Mesenchymal stem cell (in vitro differentiated cells and primary cell): ENCODE measurements around the gene LILRB5.

ENCODE experiments used
- DNase-seq: peaks from one replicate; pipeline ENCODE4 v3.0.0-alpha.2; 2013
- H2AFZ ChIP-seq: one replicate; pipeline ENCODE4 v1.6.1; 2013; ENCODE audit warnings: low read depth, mild to moderate bottlenecking, control low read depth, inconsistent platforms, low read length, moderate library complexity
- H2AK5ac ChIP-seq: 2 replicates; pipeline ENCODE4 v1.6.1; 2013; ENCODE audit warnings: low read length, moderate library complexity, mild to moderate bottlenecking, inconsistent platforms; ENCODE audit not compliant: severe bottlenecking
- H2BK120ac ChIP-seq: one replicate; pipeline ENCODE4 v1.6.1; 2013; ENCODE audit warnings: low read depth, mild to moderate bottlenecking, inconsistent platforms, low read length, moderate library complexity
- H2BK12ac ChIP-seq, 2 experiments: one replicate each; pipeline ENCODE4 v1.6.1; 2013; ENCODE audit warnings: inconsistent platforms in 2 of 2, low read length in 2 of 2, mild to moderate bottlenecking in 2 of 2, moderate library complexity in 2 of 2, control low read depth in 1 of 2
- H2BK15ac ChIP-seq: one replicate; pipeline ENCODE4 v1.6.1; 2013; ENCODE audit warnings: mild to moderate bottlenecking, low read depth, inconsistent platforms; ENCODE audit not compliant: poor library complexity, severe bottlenecking
- H2BK5ac ChIP-seq: 2 replicates; pipeline ENCODE4 v1.6.1; 2013; ENCODE audit warnings: low read depth, mild to moderate bottlenecking, low read length, control low read depth, inconsistent platforms; ENCODE audit not compliant: poor library complexity, severe bottlenecking
- H3K14ac ChIP-seq, 2 experiments: one replicate each; pipeline ENCODE4 v1.6.1; 2013; ENCODE audit warnings: inconsistent platforms in 2 of 2, low read length in 2 of 2, control low read depth in 1 of 2, mild to moderate bottlenecking in 1 of 2, moderate library complexity in 1 of 2
- H3K18ac ChIP-seq, 2 experiments: one replicate each; pipeline ENCODE4 v1.6.1; 2013; ENCODE audit warnings: inconsistent platforms in 2 of 2, low read length in 2 of 2, control low read depth in 1 of 2, low read depth in 1 of 2, mild to moderate bottlenecking in 1 of 2
- H3K23ac ChIP-seq, 2 experiments: one replicate each; pipeline ENCODE4 v1.6.1; 2013; ENCODE audit warnings: inconsistent platforms in 2 of 2, low read length in 2 of 2, mild to moderate bottlenecking in 2 of 2, moderate library complexity in 2 of 2, control low read depth in 1 of 2
- H3K27ac ChIP-seq: 2 replicates; pipeline ENCODE4 v1.5.1; 2013; ENCODE audit warnings: mild to moderate bottlenecking, moderate library complexity, low read length, control low read depth, inconsistent platforms; ENCODE audit not compliant: poor library complexity, severe bottlenecking
- H3K27me3 ChIP-seq, 2 experiments: 2 replicates each; pipeline versions ENCODE4 v1.6.1 to v1.7.0; 2013; ENCODE audit warnings: low read length in 2 of 2, mild to moderate bottlenecking in 2 of 2, moderate library complexity in 2 of 2, control low read depth in 1 of 2, inconsistent platforms in 1 of 2; ENCODE audit not compliant: control insufficient read depth in 1 of 2, insufficient read depth in 1 of 2
- H3K36me3 ChIP-seq, 2 experiments: 2 replicates each; pipeline versions ENCODE4 v1.6.1 to v1.7.0; 2013; ENCODE audit warnings: low read length in 2 of 2, control low read depth in 1 of 2, inconsistent platforms in 1 of 2, low read depth in 1 of 2, mild to moderate bottlenecking in 1 of 2; ENCODE audit not compliant: insufficient read depth in 2 of 2, control insufficient read depth in 1 of 2
- H3K4ac ChIP-seq, 2 experiments: one replicate each; pipeline ENCODE4 v1.6.1; 2013; ENCODE audit warnings: inconsistent platforms in 2 of 2, low read length in 2 of 2, mild to moderate bottlenecking in 2 of 2, moderate library complexity in 2 of 2, control low read depth in 1 of 2, low read depth in 1 of 2
- H3K4me1 ChIP-seq: 2 replicates; pipeline ENCODE4 v1.6.1; 2013; ENCODE audit warnings: low read depth, low read length, control low read depth; ENCODE audit not compliant: control insufficient read depth, insufficient read depth
- H3K4me2 ChIP-seq: 2 replicates; pipeline ENCODE4 v1.6.1; 2013; ENCODE audit warnings: low read length, mild to moderate bottlenecking, inconsistent platforms; ENCODE audit not compliant: poor library complexity, severe bottlenecking
- H3K4me3 ChIP-seq, 2 experiments: 2 replicates each; pipeline versions ENCODE4 v1.5.1 to v1.7.0; 2013; ENCODE audit warnings: low read length in 2 of 2, mild to moderate bottlenecking in 2 of 2, control low read depth in 1 of 2, low read depth in 1 of 2; ENCODE audit not compliant: insufficient read depth in 1 of 2
- H3K79me1 ChIP-seq: replicated peaks from 2 replicates; pipeline ENCODE4 v1.6.1; 2013; ENCODE audit warnings: mild to moderate bottlenecking, control low read depth, low read length, inconsistent platforms; ENCODE audit not compliant: poor library complexity, severe bottlenecking
- H3K9ac ChIP-seq: 2 replicates; pipeline ENCODE4 v1.7.0; 2013; ENCODE audit warnings: mild to moderate bottlenecking, low read length, moderate library complexity
- H3K9me3 ChIP-seq: 2 replicates; pipeline ENCODE4 v1.7.0; 2013; ENCODE audit warnings: mild to moderate bottlenecking, low read length; ENCODE audit not compliant: control insufficient read depth
- H4K8ac ChIP-seq: one replicate; pipeline ENCODE4 v1.6.1; 2013; ENCODE audit warnings: inconsistent platforms, mild to moderate bottlenecking, low read length, moderate library complexity
- H4K91ac ChIP-seq: one replicate; pipeline ENCODE4 v1.6.1; 2013; ENCODE audit warnings: mild to moderate bottlenecking, low read length, inconsistent platforms
- WGBS: methylation state at CpG from one replicate; pipeline ENCODE4 v1.1.7; 2013; ENCODE audit warnings: mixed read lengths; 5-methylcytosine and 5-hydroxymethylcytosine counted together

Gene LILRB5

GRCh38 chr19:54255105-54255775 is 1.8 kb downstream of the LILRB5 start:
- Histone ChIP-seq H3K27ac (no peak overlapping the region), H3K36me3 (no peaks in the 10 kb centered on the region), H3K14ac (no peak overlapping the region), H2BK120ac (no peak overlapping the region), H3K4ac (no peak overlapping the region), H3K9ac (no peak overlapping the region), H2AFZ (no peak overlapping the region), H3K27me3 (peaks cover 24 to 58% of the 10 kb centered on the region in 2 experiments), H3K4me1 (no peaks in the 10 kb centered on the region), H2BK12ac (no peak overlapping the region), H3K18ac (no peak overlapping the region), H4K91ac (no peak overlapping the region), H3K9me3 (no peaks in the 10 kb centered on the region), H2AK5ac (no peak overlapping the region), H2BK15ac (no peak overlapping the region), H3K79me1 (no peaks in the 10 kb centered on the region), H4K8ac (no peak overlapping the region), H3K4me2 (no peak overlapping the region), H3K4me3 (no peak overlapping the region), H3K23ac (no peak overlapping the region), H2BK5ac (no peak overlapping the region)
- 62% methylated on average over 26 of the region's 26 CpGs for WGBS
- no peak for DNase-seq

GRCh38 chr19:54254195-54254906 is 2.7 kb downstream of the LILRB5 start:
- Histone ChIP-seq H2BK120ac (no peak overlapping the region), H3K4me3 (no peak overlapping the region), H3K9ac (no peak overlapping the region), H3K27me3 (peaks cover 21 to 56% of the 10 kb centered on the region in 2 experiments), H3K27ac (no peak overlapping the region), H3K9me3 (no peaks in the 10 kb centered on the region), H4K91ac (no peak overlapping the region), H3K79me1 (no peaks in the 10 kb centered on the region), H2BK5ac (peak overlapping the region; percentile 50), H3K14ac (no peak overlapping the region), H2BK15ac (no peak overlapping the region), H3K23ac (no peak overlapping the region), H3K18ac (no peak overlapping the region), H3K36me3 (no peaks in the 10 kb centered on the region), H2AFZ (no peak overlapping the region), H3K4me2 (no peak overlapping the region), H4K8ac (no peak overlapping the region), H3K4me1 (no peaks in the 10 kb centered on the region), H3K4ac (no peak overlapping the region), H2AK5ac (no peak overlapping the region), H2BK12ac (no peak overlapping the region)
- 66% methylated on average over 16 of the region's 17 CpGs for WGBS
- DNase-seq = no peak

DNA sequence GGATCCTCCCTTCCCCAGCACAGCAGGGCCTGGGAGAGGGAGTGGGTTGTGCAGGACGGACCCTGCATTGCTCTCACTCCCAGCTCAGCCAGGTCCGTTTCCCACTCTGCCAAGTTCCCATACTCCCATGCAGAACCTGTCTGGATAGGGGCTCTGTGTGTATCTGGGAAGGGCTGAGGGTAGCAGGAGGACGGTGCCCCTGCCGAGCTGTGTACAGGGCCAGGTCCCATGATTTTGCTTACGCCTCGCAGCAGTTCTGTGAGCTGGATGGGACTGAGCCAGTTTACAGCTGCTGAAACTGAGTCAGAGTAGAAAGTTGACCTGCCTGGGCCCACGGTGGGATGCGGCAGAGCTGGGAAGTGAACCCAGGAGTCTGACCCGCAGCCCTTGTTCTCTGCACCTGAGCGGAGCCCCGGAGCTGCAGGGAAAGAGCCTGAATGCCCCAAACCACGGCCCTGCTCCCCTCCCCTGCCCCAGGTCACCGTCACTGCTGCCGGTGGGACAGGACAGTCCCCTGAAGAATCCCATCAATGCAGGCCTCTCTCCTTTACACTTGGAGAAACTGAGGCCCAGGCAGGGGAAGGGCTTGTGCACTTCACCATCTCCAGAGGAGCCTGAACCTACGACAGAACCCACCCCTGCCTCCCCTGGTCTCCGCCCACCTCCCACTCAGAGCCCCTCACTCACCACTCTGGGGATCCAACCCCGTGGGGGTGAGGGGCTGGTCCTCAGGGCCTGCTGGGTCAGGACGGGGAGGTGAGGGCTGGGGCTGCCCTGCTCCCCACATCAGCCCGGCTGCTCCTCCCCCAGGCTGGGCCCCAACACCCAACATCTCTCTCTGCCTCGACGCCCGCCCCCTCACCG is 3.5 kb downstream of the LILRB5 start:
- Histone ChIP-seq H4K91ac (no peak overlapping the region), H3K36me3 (no peaks in the 10 kb centered on the region), H2BK5ac (no peak overlapping the region)

DNA sequence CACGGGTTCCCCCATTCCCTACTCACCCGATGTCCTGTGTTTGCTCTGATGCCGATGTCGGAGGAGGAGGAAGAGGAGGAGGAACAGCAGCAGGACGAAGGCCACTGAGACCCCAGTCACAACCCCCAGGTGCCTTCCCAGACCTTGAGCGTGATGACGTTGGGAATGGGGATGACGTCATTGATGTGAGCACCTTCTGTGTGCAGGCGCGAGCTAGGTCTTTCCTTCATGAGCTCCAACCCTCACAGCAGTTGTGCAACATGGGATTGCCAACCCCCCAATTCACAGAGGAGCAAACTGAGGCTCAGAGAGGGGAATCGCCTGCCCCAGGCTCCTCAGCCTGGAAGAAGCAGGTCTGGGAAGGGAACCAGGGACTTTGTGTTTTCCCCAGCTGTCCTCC is 4.2 kb downstream of the LILRB5 start:
- no peak overlapping the region for H3K4me3 ChIP-seq
- no peaks in the 10 kb centered on the region for H3K4me1 ChIP-seq
- DNase-seq = no peak
- no peaks in the 10 kb centered on the region for H3K9me3 ChIP-seq
- no peak overlapping the region for H2BK5ac ChIP-seq
- H2BK120ac ChIP-seq = no peak overlapping the region
- H4K8ac ChIP-seq = no peak overlapping the region
- H3K23ac ChIP-seq = no peak overlapping the region
- H3K9ac ChIP-seq = no peak overlapping the region
- H2BK12ac ChIP-seq = no peak overlapping the region
- H2BK15ac ChIP-seq = no peak overlapping the region
- no peak overlapping the region for H3K18ac ChIP-seq
- no peak overlapping the region for H2AK5ac ChIP-seq
- no peak overlapping the region for H3K4me2 ChIP-seq
- H3K27ac ChIP-seq = no peak overlapping the region
- H3K27me3 ChIP-seq = peaks cover 26 to 54% of the 10 kb centered on the region in 2 experiments
- no peaks in the 10 kb centered on the region for H3K79me1 ChIP-seq
- H4K91ac ChIP-seq = no peak overlapping the region
- no peaks in the 10 kb centered on the region for H3K36me3 ChIP-seq
- no peak overlapping the region for H3K14ac ChIP-seq
- no peak overlapping the region for H3K4ac ChIP-seq
- WGBS = 81% methylated on average over 11 of the region's 11 CpGs
- no peak overlapping the region for H2AFZ ChIP-seq

More for the DNA sequence above, 3.5 kb downstream of the LILRB5 start:
- no peak overlapping the region for H3K27ac ChIP-seq
- no peaks in the 10 kb centered on the region for H3K79me1 ChIP-seq
- 83% methylated on average over 19 of the region's 23 CpGs for WGBS
- no peak overlapping the region for H3K4ac ChIP-seq
- H2BK15ac ChIP-seq = no peak overlapping the region
- H3K4me1 ChIP-seq = no peaks in the 10 kb centered on the region
- no peak for DNase-seq
- H3K9ac ChIP-seq = no peak overlapping the region
- H3K4me2 ChIP-seq = no peak overlapping the region
- H2AK5ac ChIP-seq = no peak overlapping the region
- H2AFZ ChIP-seq = no peak overlapping the region
- H3K18ac ChIP-seq = no peak overlapping the region
- no peak overlapping the region for H3K23ac ChIP-seq
- H3K9me3 ChIP-seq = no peaks in the 10 kb centered on the region
- no peak overlapping the region for H3K14ac ChIP-seq
- no peak overlapping the region for H2BK120ac ChIP-seq
- H3K27me3 ChIP-seq = peaks cover 21 to 54% of the 10 kb centered on the region in 2 experiments
- H3K4me3 ChIP-seq = no peak overlapping the region
- no peak overlapping the region for H4K8ac ChIP-seq
- H2BK12ac ChIP-seq = no peak overlapping the region
